ENCODE measurements around the gene RAB22A. TPM values are rescaled to one million over a fixed set of nuclear protein-coding genes. Genes with fewer than 3 reads are reported as not detected.

RAB22A gene
- total RNA-seq, 1 donor from 2014 or later = 17.8 TPM

DNA sequence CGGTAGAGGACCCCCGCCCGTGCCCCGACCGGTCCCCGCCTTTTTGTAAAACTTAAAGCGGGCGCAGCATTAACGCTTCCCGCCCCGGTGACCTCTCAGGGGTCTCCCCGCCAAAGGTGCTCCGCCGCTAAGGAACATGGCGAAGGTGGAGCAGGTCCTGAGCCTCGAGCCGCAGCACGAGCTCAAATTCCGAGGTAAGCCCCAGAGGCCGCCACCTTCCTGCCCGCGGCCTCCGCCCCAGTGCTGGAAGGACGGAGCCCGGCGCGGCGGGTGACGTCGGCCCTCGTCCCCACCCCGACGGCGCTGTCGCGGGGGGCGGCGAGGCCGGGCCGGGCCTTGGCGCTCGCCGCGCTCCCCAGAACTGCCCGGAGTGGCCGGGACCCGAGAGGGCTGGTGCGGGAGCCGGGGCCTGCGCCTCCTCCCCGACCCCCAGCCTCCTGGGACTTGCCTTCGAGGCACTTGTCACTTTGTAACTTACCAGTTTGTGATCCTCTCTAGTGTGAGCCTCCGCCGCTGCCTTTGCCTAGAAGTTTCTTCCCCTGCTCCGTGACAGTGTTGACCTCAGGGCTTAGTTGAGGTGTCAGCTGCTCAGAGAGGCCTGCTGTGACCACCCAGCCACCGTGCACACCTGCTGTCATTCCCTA, 79.9 kb downstream of the RAB22A start:
- TF ChIP-seq, protein P1, sequence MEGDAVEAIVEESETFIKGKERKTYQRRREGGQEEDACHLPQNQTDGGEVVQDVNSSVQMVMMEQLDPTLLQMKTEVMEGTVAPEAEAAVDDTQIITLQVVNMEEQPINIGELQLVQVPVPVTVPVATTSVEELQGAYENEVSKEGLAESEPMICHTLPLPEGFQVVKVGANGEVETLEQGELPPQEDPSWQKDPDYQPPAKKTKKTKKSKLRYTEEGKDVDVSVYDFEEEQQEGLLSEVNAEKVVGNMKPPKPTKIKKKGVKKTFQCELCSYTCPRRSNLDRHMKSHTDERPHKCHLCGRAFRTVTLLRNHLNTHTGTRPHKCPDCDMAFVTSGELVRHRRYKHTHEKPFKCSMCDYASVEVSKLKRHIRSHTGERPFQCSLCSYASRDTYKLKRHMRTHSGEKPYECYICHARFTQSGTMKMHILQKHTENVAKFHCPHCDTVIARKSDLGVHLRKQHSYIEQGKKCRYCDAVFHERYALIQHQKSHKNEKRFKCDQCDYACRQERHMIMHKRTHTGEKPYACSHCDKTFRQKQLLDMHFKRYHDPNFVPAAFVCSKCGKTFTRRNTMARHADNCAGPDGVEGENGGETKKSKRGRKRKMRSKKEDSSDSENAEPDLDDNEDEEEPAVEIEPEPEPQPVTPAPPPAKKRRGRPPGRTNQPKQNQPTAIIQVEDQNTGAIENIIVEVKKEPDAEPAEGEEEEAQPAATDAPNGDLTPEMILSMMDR (IDR thresholded peaks at IDR 0.05) = no peak
- H3K4me1 ChIP-seq = peaks cover 3 to 15% of the 10 kb centered on the region in 2 donors
- no peaks in the 10 kb centered on the region for H3K27me3 ChIP-seq
- H3K36me3 ChIP-seq = no peaks in the 10 kb centered on the region
- intact Hi-C loops (cut with DNase I) = loop anchor here (1.0 to 10.0 kb wide), 5 partner anchors 80 to 807 kb away; partner anchors contain the start of genes NPEPL1, RAB22A and STX16
- H3K27ac ChIP-seq = peak overlapping the region; percentile 81 to 91
- H3K4me3 ChIP-seq = peak overlapping the region; percentile 73 to 79
- peak in 1 of 2 donors; percentile 71 for DNase-seq (ENCODE audit: low spot score in 2 of 2)
- no peaks in the 10 kb centered on the region for H3K9me3 ChIP-seq

DNA sequence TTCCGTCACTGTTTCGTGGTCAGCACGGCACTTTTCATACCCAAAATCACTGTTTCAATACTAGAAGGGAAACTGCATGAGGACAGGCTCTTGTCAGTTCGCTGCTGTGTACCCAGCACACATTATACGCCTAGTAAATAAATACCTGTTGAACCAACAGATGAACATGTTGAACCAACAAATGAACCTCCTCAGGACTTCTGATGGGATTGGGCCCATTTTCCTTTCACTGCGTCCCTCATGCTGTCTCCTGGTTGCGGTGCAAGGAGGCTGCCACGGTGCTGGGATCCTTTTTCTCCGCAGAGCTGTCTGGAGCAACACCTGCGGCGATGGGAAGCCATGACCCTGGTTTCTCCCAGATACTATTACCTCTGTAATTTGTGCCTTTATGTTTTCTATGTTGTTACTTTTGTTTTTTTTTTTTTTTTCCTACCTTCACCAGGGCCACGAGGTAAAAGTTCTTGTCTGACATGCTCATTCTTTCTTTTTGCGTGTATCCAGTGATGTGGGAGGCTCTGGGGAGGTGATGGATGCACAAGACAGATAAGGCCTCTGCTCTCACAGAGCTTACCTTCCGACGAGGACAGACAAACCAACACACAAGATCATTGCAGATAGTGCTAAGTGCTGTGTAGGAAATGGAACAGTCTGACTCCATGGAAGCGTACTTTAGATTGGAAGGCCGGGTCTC, 80.6 kb downstream of the RAB22A start:
- no peaks in the 10 kb centered on the region for H3K9me3 ChIP-seq
- DNase-seq (ENCODE audit: low spot score in 2 of 2) = no peak
- peak overlapping the region; percentile 81 to 91 for H3K27ac ChIP-seq
- H3K4me1 ChIP-seq = peaks cover 3 to 15% of the 10 kb centered on the region in 2 donors
- no peaks in the 10 kb centered on the region for H3K36me3 ChIP-seq
- intact Hi-C loops (cut with DNase I) = loop anchor here (1.0 to 10.0 kb wide), 6 partner anchors 81 to 807 kb away; partner anchors contain the start of genes NPEPL1, RAB22A and STX16
- TF ChIP-seq, protein P1 (IDR thresholded peaks at IDR 0.05) = no peak
- no peaks in the 10 kb centered on the region for H3K27me3 ChIP-seq
- peak overlapping the region; percentile 73 to 79 for H3K4me3 ChIP-seq

DNA sequence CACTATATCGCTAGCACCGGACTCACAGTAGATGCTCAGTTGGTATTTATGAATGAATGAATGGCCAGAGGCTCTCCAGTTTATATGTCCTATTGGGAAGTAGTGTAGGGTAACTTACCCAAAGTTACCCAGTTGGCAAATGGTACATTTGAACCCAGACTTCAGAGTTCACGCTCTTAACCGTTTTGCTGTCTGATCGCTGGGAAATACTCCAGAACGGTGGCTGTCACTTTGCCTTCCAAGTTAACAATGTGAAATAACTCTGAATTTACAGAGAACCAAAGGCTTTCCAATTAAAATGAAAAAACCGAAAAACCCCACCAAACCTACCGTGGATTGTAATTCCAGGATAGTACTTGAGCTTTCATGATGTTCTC, 81.1 kb downstream of the RAB22A start:
- no peaks in the 10 kb centered on the region for H3K36me3 ChIP-seq
- peaks cover 3 to 15% of the 10 kb centered on the region in 2 donors for H3K4me1 ChIP-seq
- DNase-seq (ENCODE audit: low spot score in 2 of 2) = no peak
- intact Hi-C loops (cut with DNase I) = loop anchor here (1.0 kb wide), 1 partner anchor 121 kb away; no protein-coding TSS in a partner anchor
- H3K9me3 ChIP-seq = no peaks in the 10 kb centered on the region
- H3K27ac ChIP-seq = no peak overlapping the region
- H3K4me3 ChIP-seq = peak overlapping the region in 1 of 2 donors; percentile 73
- no peaks in the 10 kb centered on the region for H3K27me3 ChIP-seq
- TF ChIP-seq, protein P1 (IDR thresholded peaks at IDR 0.05) = no peak

DNA sequence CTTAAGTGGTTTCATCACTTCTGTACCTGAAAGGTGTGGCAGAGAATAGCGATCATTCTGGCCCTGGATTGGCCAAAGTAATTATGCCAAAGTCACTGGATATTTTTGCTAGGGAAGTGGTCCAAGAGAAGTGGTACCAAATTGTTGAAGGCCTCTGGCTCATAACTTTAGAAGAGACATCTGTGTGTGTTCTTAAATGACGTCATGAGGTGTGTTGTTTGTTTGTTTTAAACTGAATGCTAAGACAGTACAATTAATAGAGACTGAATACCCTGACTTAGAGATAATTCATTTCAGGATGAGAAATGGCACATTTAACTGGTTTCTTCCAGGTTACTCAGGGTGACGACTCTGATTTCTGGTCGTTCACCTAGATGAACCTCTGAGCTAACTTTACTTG, 82.8 kb downstream of the RAB22A start:
- DNase-seq (ENCODE audit: low spot score in 2 of 2) = no peak
- TF ChIP-seq, protein P1 (IDR thresholded peaks at IDR 0.05) = no peak
- intact Hi-C loops (cut with DNase I) = no loop called here
- Histone ChIP-seq H3K27me3 (no peaks in the 10 kb centered on the region), H3K4me3 (no peak overlapping the region), H3K4me1 (peaks cover 3 to 15% of the 10 kb centered on the region in 2 donors), H3K9me3 (no peaks in the 10 kb centered on the region), H3K36me3 (no peaks in the 10 kb centered on the region), H3K27ac (no peak overlapping the region)

DNA sequence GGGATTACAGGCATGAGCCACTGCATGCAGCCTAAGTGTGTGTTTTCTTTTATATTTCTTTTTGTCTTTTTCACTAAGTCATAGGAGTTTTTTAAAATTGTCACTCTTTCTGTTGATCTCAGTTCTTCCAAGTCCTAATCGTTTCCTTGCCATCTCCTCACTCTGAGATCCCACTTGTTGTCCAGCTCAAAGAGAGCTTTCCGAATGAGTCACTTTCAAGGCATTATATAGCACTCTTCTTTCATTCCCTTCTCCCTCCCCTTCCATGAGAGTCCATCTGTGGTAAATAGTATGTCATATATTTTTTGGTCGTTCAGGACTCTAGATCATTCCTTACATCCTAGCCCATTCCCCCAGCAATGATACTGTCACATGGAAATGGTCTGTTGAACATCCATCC, 83.8 kb downstream of the RAB22A start:
- DNase-seq (ENCODE audit: low spot score in 2 of 2) = no peak
- Histone ChIP-seq H3K4me1 (peaks cover 3 to 15% of the 10 kb centered on the region in 2 donors), H3K9me3 (no peaks in the 10 kb centered on the region), H3K27ac (no peak overlapping the region), H3K36me3 (no peaks in the 10 kb centered on the region), H3K27me3 (no peaks in the 10 kb centered on the region), H3K4me3 (no peak overlapping the region)
- intact Hi-C loops (cut with DNase I) = no loop called here
- TF ChIP-seq, protein P1 (IDR thresholded peaks at IDR 0.05) = no peak

Measured in ascending aorta (tissue), 2 donors.